CD4-positive, alpha-beta T cell treated with Interleukin-12 subunit alpha and Interleukin-12 subunit beta, for 1 hour (primary cell): Measurements from ENCODE around the gene MARCOL.

ENCODE experiments used
- DNase-seq: peaks from one replicate; pipeline ENCODE4 v3.0.0-alpha.2; 2020

MARCOL gene, protein sequence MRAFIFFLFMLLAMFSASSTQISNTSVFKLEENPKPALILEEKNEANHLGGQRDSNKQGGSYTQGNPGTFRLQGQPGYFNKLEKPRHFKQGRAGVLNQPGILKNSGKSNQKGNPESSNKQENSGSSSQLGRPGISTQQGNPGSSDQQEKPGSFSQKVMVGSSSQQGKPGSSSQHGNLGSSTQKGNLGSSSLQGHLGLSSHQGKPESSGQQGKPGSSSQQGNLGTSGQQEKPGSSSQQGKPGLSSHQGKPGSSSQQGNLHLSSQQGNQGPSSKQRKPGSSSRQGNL

GRCh38 chr5:148238418-148238794 is at the start of gene MARCOL:
Gene MARCOL (plus strand): TSS chr5:148238525. CDS start chr5:148238598, 73 bp downstream.
- no peak for DNase-seq

DNA sequence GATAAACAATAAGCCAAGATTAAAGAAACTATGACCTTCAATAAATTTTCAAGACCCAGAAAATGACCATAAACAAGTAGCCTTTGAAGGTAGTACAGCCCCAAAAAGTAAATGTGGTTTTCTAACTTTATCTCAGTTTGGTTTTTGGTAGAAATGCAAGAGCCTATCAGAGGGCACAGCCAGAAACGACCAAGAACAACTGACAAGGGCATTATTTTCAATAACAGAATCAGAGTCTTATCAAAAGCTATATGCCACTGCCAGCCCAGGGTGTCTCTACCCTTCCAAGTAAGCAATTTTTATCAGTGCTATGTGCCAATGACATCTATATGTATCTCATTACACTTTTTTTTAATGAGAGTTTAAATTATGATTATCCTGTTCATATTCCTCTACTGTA is 47.3 kb upstream of the MARCOL start:
- DNase-seq: no peak

GRCh38 chr5:148193202-148193601 is 45.1 kb upstream of the MARCOL start:
- no peak for DNase-seq

DNA sequence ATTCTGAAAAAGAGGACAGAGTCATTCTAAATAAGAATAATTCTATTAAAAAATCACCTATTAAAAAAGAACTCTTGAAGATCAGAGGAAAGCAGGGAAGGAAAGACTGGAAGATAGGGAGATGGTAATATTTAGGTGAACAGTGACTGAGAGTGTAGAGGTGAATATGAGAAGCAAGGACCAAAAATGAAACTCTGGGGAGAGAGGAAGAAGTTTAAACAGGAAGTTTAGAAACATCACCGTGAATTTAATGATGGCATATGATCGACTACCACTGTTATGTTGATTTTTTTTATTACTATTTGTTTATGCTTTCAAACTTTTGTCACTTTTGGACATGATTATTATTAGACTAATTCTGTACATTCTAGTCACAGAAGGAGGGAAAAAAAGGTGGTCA is 37.2 kb upstream of the MARCOL start:
- no peak for DNase-seq

DNA sequence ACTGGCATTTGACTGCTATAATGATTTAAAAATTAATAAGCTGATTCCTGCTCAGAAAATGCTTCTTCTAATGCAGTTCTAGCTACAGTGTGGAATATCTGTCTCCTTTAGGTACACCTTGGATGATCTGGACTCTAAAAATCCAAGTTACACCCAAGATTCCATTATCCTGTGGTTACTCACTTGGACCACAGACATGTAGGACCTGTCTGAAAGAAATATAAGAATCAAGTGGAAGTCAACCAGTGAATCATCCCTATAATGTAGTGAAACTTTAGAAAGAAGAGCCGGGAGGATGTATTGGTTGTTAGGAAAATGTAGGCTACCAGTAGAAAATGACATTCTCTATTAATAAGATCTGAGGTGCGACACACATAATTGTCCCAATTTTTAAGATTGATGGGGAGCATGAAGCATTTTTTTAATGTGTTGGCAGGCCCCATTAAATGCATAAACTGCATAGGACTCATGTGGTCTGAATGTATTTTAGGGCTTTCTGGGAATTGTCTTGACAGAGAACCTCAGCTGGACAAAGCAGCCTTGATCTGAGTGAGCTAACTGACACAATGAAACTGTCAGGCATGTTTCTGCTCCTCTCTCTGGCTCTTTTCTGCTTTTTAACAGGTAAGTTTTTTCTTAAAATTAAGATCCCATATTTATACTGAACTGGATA is 35.7 kb upstream of the MARCOL start, which contains the start of gene SPINK6:
SPINK6 (plus strand) TSS at position 512 of the 673 bp plus-strand sequence; CDS start at position 567, 55 bp downstream.
- DNase-seq: no peak

DNA sequence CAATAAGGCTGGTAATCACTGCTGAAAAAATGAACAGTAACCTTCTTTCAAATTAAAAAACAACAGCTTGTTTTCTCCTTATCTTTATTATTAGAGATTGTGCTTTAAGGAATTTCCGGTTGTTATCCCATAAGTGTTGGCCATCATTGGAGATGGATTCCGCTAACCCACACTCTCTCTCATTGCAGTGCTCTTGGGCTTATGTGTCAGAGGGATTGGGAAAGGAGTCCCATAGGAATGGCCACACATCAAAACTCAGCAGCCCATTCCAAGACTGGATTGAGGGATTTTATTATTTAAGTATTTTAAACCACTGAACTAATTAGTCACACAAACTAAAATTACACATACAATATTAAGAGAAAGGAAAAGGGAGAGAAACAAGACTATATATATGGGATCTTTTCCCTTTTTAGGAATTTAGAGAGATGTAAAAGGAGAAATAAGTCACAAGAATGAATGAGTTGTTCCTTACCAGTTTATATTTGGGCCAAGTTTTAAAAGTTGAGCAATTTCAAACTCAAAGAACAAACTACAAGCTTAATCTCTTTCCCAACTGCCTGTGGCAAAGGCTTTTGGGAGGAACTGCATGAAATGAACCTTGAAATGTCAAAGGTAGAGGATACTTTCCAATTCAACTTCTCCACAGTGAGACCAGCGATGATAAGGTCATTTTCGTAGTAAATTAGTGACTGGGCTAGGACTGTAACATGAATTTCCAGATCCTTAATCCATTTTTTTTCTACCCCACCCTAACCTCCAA is 33.1 kb upstream of the MARCOL start:
- DNase-seq: no peak

- no peak for DNase-seq
These were observed 32.5 kb upstream of the MARCOL start for GRCh38 chr5:148205865-148206264.

DNA sequence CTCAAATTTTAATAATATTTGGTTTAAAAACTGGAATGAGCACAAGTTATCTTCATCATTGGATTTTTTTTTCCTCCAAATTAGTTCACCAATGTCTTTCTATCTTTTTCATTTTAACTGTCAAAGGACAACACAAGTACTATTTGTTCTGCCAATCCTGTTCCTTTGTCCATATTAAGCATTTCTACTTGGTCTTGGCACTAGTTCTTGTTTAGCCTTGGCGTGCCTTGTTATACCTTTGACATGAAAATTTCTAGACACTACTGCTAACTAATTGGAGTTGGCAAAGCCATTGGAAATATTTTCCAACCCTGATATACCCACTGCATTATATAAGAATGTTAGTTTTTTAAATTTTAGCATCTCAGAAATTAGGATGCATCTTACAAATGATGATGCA is 31.7 kb upstream of the MARCOL start:
- no peak for DNase-seq

- no peak for DNase-seq
These were observed 30.1 kb upstream of the MARCOL start for GRCh38 chr5:148208226-148208625.

- no peak for DNase-seq
These were observed 29.1 kb upstream of the MARCOL start for GRCh38 chr5:148209151-148209770.

GRCh38 chr5:148214665-148215185 is 23.6 kb upstream of the MARCOL start:
- no peak for DNase-seq

GRCh38 chr5:148221508-148221907 is 16.8 kb upstream of the MARCOL start:
- DNase-seq: no peak

DNA sequence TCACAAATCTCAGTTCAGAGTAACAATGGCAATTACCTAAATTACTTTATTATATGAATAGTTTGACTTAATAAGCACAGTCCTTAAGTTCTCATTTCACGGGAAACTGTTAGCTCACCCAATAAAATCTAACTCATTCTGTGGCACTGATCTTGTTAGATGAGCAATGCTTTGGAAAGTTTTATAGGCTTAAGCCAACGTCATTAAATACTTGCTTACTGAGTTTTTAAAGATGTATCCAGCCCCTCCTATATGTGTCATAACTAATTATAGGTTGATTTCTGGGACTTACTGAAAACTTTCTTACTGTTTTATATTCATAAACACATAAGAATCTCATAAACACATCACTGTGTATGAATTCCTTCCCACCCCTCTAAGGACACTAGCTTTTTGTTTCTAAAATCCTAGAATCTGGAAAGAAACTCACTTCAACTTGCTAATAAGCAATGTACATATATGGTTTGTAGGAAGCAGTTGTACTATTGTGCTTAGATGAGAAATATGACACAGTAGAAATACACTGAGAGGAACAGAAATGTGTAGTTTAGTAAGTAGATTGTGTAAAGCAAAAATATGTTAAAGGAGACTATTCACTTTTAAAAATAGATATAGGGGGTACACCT is 14.1 kb upstream of the MARCOL start:
- DNase-seq: no peak

DNA sequence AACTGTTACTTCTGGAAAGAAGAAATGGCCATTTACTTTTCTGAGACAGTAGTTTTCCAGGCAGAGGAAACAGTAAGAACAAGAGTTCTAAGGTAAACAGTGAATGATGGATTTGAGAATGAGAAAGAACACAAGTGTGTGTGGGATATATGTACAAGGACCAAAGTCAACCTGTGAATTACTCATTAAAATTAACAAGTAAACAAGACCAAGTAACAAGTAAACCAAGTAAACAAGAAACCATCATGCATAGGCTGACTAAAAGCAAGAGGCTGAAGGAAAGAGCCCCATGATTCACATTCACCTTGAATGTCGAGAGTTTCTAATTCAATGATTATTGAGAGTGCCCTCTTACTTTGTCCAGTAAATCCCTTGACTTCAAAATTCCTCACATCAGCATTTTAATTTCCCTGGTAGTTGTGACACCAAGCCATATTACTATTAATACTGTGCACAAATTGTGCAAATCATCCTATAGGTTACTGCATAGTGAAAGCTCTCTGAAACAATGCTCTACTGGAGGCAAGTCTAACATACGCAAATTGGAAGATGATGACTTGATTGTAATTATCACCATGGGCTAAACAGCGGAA is 9.8 kb upstream of the MARCOL start:
- DNase-seq: no peak

- DNase-seq: no peak
These were observed 8.5 kb upstream of the MARCOL start for GRCh38 chr5:148229840-148230239.

DNA sequence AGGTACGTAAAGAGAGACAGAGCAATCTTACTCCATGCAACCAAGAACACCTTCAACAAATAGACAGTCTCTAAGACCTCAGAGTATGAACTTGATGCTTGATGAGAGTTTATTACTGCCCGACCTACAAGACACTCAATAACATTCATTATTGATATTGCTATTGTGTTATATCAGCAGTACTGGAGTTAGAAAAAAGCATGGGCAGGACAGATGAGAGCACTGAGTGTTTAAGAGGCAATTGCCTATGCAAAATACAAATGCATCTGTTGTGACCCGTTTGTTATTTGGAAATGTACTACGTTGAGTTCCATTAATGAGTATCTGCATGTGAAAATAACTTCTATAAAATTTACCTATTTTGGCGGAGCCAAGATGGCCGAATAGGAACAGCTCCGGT is 8.1 kb upstream of the MARCOL start:
- no peak for DNase-seq

GRCh38 chr5:148237785-148238417 is 424 bp upstream of the MARCOL start:
- no peak for DNase-seq

DNA sequence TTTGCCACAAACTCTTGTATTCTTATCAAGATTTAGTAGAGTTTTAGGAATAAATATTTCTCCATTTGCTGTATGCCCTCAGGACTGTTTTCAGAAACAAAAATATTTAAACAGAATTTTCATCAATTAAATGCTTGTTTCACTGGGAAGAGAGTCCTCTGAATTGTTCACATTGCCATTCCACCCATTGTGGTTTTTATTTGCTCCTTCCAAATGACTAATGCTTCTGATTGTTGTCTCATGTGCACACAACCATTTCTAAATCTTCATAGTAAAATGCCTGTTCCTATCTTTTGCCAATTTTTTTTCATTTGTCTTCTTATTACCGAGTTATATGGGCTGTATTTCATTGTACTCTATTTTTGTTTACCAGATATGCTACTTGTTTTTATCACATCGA is 10.6 kb downstream of the MARCOL start:
- no peak for DNase-seq

DNA sequence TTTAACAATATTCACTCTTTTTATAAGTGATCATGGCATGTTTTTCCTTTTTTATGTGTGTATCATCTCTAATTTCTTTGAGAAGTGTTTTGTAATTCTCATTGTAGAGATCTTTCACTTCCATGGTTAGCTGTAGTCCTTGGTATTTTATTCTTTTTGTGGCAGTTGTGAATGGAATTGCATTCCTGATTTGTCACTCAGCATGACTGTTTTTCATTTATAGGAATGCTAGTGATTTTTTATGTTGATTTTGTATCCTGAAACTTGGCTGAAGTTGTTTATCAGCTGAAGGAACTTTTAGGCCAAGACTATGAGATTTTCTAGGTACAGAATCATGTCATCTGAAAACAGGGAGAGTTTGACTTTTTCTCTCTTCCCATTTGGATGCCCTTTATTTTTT is 17.1 kb downstream of the MARCOL start:
- DNase-seq: no peak

DNA sequence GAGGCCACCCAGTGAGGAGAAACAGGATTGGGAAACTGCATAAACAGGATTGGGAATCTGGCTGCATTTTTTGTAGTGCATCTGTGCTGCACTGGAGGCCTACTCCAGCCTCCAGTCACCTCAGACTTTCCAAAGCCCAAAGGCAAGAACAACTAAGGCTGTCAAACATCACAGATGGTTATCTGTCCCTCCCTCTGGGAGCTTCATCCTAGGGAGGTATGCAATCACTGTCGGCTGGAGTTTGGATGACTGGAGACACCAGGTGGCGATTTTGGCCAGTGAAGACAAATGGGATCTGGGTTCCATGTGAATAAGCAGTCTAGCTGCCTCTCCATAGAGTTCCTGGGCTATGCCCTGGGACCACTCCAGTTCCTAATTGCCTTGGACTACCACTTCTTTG is 21.0 kb downstream of the MARCOL start:
- DNase-seq: no peak

DNA sequence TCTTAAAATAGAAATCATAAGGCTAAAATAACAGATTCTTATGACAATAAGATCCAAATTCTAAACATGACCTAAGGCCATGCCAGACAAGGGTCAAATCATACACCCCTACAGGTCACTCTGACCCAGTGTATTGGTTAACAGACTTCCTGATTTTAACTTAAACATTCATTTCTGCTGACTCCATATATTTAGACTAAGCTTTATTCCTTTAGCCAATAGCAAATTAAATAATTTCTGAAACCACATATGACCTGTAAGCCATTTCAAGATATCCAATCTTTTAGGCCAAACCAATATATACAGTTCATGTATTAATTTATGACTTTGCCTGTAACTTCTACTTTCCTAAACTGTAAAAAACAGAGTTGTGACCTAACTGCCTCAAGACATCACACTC is 22.9 kb downstream of the MARCOL start:
- DNase-seq: no peak

GRCh38 chr5:148267962-148268361 is 29.6 kb downstream of the MARCOL start:
- DNase-seq: no peak
